Coronary artery (tissue), 2 donors: ENCODE data around the gene MRO.

ENCODE experiments used
- DNase-seq: peaks from one replicate; pipeline ENCODE4 v3.0.0-alpha.2; 2017; ENCODE audit warnings: low spot score
- H3K27ac ChIP-seq, 2 donors: fragments of 200-600 bp; sonication (generic); one replicate each; pipeline ENCODE4 v1.5.1; 2016 to 2019
- H3K4me3 ChIP-seq: fragments of 200-600 bp; sonication (generic); 2 replicates; pipeline ENCODE4 v1.5.1; 2016; ENCODE audit warnings: mild to moderate bottlenecking, moderate library complexity
- CTCF ChIP-seq: fragments of 200-600 bp; sonication (generic); IDR thresholded peaks from one replicate; pipeline ENCODE4 v1.5.1; 2019; ENCODE audit warnings: antibody characterized with exemption

The MRO gene

GRCh38 chr18:50822756-50823155 is 2.9 kb upstream of the MRO start:
- no peak for DNase-seq
- Histone ChIP-seq H3K27ac (no peak overlapping the region), H3K4me3 (no peak overlapping the region)
- TF ChIP-seq CTCF: no peak

DNA sequence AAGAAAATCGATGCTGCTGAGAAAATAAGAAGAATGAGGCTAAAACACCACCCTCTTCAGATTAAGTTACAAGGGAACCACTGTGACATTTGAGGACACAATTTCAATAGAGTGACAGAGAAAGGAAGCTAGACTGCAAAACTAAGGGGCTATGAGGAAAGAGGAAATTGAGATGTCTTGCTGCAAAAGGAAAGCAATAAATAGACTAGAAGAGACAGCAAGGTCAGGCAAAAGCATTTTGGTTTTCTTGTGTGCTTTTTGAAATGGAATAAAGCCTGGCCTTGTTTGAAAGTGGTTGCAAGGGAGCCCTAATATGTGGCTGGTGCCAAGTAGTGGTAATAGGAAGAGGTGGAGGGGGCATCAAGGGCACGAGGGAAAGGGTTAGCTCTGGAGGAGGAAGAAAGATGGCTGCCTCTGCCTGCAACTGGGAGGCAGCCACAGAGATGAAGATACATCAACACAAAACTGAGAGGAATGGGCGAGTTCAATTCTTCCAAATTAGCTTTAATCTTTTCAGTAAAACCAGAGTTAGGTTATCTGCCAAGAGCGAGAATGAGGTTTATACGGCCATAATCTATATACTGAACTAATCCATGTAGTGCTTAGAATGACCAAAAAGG is 1.2 kb upstream of the MRO start:
- no peak for DNase-seq
- no peak overlapping the region for H3K4me3 ChIP-seq
- no peak for TF ChIP-seq CTCF
- H3K27ac ChIP-seq: peak overlapping the region in 1 of 2 donors; percentile 63

DNA sequence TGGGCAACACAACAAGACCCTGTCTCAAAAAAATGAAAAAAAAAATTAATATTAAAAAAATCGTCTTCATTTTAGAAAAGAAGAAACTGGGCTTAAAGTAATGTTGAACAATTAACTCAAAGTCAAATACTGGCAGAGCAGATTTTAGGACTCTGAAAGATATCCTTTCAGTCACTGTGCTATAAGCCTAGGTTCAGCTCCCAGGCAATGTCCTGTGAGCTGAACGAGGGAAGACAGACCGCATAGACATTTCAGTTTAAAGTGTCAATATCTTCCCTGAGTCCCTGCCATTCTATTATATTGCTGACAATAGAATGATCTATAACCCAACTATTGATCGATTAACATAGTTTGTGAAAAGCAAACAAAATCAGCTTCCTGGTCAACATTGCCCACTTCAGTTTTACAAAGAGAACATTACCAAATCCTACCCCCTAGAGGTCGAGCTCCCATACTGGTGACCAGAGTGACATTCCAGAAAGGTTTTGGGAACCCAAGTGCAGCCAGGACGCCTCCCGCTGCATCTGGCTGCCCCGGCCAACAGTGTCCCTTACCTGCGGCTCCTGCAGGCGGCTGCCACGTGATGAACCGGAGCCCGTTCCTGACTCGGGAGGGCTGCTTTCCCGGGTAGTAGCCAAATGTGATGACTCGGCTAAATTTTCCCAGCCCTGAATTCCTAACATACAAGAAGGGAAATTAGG is 639 bp downstream of the MRO start:
- Histone ChIP-seq H3K4me3 (peak overlapping the region; percentile 62), H3K27ac (no peak overlapping the region)
- DNase-seq: no peak
- TF ChIP-seq CTCF: no peak

DNA sequence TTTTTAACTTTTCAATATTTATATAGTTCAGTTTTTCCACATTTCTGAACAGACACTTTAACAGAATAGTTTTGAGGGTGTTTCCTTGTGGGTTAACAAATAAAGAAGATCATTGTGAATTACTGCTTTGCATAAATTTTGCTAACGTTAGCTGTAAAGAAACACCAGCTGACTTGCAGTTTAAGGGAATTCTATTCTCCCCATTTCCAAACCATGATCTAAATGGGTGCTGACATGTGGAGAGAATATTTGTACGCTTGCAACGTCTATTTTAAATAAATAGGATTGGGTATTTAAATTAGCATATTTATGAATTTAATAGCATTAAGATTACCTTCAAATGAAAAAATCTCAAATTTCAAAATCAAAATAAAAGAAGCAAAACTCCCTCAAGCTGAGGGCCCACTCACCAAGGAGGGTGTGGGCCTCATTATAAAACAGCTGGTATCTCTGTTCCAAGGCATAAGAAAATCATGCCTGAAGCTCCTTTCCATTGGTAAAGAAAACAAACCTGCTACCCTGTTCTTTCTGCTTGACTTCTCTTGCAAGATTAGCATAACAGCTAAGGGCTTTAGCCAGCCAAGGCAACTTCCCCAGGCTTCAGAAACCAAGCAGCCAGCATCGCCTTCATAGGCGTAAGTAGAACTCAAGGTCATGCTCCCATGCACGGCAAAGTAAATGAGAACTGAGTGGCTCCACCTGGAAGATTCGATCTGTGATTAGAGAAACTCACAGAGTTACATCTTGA is 3.2 kb downstream of the MRO start:
- no peak for DNase-seq
- Histone ChIP-seq H3K27ac (no peak overlapping the region), H3K4me3 (no peak overlapping the region)
- TF ChIP-seq CTCF: no peak

DNA sequence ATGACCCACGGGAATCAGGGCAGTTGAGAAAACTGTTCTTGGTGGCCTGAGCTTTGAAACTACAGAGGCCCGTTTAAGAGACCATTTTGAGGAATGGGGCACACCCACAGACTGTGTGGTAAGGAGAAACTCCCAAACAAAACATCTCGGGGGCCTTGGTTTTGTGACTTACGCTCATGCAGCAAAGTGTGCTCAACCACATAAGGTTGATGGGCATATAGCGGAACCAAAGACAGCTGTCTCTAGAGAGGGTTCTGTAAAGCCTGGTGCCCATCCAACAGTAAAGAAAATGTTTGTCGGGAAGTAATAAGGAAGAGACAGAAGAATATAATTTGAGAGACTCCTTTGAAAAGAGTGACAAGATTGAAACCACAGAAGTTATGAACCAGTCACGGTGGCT is 5.4 kb downstream of the MRO start:
- TF ChIP-seq CTCF: no peak
- no peak overlapping the region for H3K27ac ChIP-seq
- no peak overlapping the region for H3K4me3 ChIP-seq
- DNase-seq: no peak

GRCh38 chr18:50813353-50813752 is 6.5 kb downstream of the MRO start:
- H3K4me3 ChIP-seq: no peak overlapping the region
- no peak for TF ChIP-seq CTCF

More at GRCh38 chr18:50813353-50813752, 6.5 kb downstream of the MRO start:
- no peak overlapping the region for H3K27ac ChIP-seq
- DNase-seq: no peak
